ENCODE data around the gene NADK.
"Not testable (repeated sequence)": the region's sequence is repeated elsewhere in the genome, so short reads cannot be mapped to it uniquely, and the experiment has no call there.

Gene NADK

DNA sequence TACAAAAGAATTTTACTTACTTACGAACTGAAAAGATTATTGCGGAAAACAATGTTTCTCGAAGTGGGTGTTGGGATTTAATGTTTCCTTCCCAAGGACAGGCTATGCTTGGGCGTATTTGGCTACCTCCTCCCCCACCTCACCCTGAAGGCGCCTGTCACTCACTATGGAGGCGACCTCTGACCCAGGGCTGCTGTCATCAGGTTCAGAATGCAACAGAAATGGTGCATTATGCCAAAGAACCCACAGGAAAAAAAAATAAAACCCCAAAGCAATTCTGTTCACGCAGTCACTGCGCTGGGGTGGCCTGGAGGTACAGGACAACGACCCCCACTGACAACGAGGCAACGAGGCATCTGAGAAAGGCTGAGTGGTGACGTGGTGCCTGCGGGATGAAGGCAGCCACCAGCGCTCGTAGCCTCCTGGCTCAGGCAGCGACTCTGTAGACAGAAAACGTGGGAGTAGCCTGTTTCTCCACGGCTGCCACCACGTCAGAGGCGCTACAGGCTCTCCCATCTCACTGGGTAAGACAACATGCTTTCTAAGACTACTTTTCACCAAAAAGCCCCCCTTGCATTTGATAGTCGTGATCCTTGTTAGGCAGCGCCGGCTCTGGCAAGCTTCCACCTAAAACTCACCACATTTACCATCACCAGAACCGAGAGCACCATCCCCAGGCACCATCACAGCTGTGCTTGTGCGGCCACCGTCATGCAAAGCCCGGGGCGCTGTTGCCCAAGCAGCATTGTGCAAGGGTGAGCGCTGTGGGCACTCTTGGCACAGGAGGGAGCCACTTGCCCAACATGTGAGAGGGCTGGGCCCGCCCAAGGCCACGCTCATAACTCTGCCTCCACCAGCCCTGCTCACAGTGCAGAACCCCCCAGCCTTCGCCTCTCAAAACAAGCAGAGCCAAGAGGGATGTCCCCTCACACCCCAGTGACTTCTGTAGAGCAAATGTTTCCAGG is 14.3 kb downstream of the NADK start:
- DNase-seq = no peak

- no peak for DNase-seq
These were observed 16.5 kb downstream of the NADK start for GRCh38 chr1:1761504-1762376.

DNA sequence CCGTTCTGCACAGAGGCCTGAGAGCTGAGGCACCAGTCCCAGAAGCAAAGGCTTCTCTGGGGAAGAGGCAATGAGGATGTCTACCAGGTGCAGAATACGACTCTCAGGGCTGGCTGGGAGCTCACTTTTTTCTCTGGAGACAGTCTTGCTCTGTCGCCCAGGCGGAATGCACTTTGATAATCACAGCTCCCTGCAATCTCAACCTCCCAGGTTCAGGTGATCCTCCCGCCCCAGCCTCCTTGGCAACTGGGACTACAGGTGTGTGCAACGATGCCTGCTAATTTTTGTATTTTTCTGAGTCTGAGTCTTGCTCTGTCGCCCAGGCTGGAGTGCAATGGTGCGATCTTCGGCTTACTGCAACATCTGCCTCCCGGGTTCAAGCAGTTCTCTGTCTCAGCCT is 17.6 kb downstream of the NADK start:
- no peak for DNase-seq

DNA sequence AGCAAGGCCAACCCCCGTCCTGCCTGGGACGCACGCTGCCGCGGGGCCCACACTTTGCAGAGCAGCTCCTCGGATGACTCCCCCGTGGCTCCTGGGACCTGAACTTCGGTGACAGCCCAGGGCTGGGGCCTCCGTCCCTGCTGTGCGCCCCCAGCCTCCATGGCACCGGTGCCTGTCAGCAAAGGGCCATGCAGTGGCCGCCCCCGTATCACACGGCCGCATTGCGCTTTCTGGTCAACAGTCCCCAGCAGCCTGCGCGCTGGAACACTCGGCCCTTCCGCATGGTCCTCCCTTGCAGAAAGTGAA is 18.0 kb downstream of the NADK start:
- no peak for DNase-seq

- no peak for DNase-seq
These were observed 18.6 kb downstream of the NADK start for GRCh38 chr1:1759456-1760344.

DNA sequence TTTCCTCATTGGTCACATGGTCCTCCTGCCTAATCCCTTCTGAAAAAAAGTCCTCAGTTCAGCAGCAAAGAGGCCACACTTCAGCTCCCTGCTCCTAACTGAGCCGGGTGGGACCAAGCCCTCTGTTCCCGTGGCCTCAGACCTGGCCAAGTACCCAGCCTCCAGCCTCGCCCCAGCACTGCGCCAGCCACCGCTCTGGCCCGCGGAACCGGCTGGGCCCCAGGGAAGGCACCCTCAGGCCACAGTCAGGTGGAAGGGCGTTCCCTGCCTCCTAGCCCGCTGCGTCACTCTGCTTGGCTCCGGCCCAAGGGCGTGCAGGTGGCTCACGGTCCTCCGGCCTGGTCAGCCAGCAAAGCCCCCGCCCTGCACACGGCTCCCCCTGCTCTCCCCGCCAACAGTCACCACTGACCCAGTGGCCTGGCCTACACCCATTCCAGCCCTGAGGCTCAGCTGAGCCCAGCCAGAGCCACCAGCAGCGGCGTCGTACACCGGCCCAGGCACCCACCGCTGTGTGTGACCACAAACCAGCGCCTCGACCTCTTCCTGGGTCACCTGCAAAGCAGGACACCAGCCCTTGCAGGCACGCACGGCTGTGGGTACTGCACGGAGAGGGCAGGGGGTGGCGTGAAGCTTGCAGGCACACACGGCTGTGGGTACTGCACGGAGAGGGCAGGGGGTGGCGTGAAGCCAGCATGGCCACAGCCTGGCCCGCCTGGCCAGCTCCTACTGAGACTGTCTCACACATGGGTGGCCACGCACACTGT is 19.4 kb downstream of the NADK start:
- DNase-seq = no peak

GRCh38 chr1:1758059-1758621 is 20.1 kb downstream of the NADK start:
- DNase-seq = no peak

- DNase-seq = no peak
These were observed 20.7 kb downstream of the NADK start for GRCh38 chr1:1757422-1758058.

- DNase-seq = no peak
These were observed 21.4 kb downstream of the NADK start for GRCh38 chr1:1756661-1757421.

GRCh38 chr1:1755852-1756251 is 22.4 kb downstream of the NADK start:
- no peak for DNase-seq

DNA sequence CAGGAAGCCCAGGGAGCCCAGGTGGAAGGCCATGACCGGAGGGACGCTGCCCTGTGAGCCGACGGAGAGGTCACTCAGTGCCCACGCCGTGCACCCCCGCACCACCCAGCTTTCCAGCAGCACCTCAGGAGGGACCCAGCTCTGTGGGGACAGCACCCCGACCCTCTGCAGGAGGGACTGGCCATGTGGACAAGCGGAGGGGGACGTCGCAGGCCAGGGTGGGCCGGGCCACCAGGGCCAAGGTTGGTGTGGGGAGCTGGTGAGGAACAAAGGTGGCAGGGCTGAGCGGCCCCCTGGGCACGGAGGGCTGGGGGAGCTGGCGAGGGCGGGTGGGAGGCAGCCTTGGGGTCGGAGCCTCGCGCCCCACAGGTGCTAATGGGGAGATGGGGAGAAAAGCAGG is 22.8 kb downstream of the NADK start:
- DNase-seq = no peak

- DNase-seq = no peak
These were observed 24.0 kb downstream of the NADK start for GRCh38 chr1:1754051-1754815.

DNA sequence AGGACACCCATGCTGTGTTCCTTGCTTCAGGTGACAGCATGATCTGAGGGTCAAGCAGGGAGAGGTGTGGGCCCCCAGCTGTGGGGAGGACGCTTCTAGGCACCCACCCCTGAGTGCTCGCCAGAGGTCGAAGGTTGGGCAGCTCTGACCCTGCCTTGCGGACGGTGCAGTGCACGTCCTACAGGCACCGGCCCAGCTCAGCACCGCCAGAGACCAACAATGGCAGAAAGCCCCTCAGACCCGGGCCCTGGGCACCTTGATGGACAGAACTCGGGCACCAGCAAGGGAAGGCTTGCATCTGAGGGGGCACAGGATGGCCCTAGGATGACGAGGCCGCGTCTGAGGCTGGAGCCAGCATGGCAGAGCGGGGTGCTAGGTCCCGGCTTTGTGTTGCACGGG is 24.7 kb downstream of the NADK start:
- no peak for DNase-seq

DNA sequence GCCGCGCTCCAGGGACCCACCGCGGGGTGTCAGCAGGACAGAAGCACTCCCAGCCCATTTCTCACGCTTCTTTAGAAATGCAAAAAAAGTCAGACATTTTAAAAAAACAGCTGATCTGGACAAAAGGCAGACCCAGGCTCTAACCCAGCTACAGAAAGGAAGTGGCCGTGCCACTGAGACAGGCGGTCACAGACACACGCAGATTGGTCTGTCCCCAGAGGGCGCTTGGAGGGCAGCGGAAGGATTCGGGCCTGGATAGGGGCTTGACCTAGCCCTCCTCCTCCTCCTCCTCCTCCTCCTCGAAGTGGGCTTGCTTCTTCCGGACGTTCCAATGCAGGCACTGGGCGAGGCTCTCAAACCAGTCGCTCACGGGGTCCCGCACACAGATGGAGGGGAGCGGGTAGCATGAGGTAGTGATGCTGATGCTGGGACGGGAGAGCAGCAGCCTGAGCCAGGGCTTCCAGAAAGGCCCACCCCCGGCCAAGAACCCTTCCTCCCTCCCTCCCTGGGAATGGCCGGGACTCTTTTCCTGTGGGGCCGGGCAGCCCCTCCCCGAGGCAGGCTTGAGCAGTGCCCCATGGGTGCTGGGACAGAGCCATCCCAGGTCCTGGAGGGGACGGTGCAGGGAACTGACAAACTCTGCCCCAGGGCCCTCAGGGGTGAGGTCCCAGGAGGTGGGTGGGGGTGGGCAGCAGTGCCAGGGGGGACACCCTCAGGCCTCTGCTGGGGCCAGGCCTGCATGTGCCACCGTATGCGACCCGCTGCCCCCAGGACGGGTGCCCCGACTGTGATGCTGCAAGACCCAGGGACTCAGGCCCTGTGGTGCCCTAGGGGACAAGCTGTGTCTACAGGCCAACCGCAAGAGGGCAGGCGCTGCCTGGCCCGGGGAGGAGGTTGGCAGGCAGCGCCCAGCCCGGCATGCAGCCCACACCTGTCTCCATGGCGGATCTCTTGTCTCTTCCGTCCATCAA is 25.3 kb downstream of the NADK start:
- no peak for DNase-seq

GRCh38 chr1:1752190-1752589 is 26.1 kb downstream of the NADK start:
- no peak for DNase-seq

- not testable (repeated sequence) for DNase-seq
These were observed 28.3 kb downstream of the NADK start for GRCh38 chr1:1749941-1750340.

DNA sequence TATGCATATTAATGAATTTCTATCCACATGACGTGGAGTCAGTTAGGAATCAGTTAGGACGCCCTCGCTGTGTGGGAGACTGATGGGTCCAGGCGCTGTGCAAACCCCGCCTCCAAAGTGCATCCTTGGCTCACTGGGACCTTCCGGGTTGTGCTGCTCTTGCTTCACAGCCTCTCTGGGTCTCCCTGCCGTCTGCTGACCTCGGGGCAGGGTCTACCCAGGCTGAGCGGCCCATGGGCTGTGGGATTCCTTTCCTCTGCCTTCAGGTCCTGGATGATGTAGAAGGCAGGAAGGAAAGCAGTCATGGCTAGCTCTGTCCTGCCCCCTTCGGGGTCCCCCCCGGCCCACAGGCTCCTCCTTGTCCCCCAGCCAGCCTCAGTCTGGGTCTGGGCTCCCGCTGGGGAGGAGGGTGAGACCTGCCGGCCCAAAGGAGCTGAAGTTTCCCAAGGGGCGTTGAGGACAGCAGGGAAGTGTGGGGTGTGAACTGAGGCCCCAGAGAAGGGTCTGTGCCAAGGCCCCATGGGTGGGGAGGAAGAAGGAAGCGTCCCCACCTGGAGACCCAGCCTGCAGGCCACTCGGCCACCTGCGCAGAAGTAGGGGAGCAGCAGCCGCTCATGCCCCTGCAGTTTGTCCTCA is 29.5 kb downstream of the NADK start:
- no peak for DNase-seq

GRCh38 chr1:1746566-1746909 is 31.7 kb downstream of the NADK start:
- not testable (repeated sequence) for DNase-seq

Data from HCEC 1CT (cell line).